Endothelial cell (in vitro differentiated cells): ENCODE measurements around the gene FAM241A. TPM values are rescaled to one million over a fixed set of nuclear protein-coding genes. Genes with fewer than 3 reads are reported as not detected.
A peak's percentile ranks its signal among the peaks of the same experiment; 100 is the strongest.

ENCODE experiments used
- DNase-seq: peaks from one replicate; pipeline ENCODE4 v3.0.0; 2021; ENCODE audit warnings: low spot score
- H3K27ac Mint-ChIP-seq: one replicate; pipeline ENCODE4 v1.8.0; 2021; ENCODE audit warnings: mixed read lengths, inconsistent platforms; ENCODE audit not compliant: unreplicated experiment
- H3K27me3 Mint-ChIP-seq: one replicate; pipeline ENCODE4 v1.8.0; 2021; ENCODE audit warnings: mild to moderate bottlenecking, moderate library complexity, mixed read lengths, inconsistent platforms; ENCODE audit not compliant: unreplicated experiment
- H3K36me3 Mint-ChIP-seq: one replicate; pipeline ENCODE4 v1.8.0; 2021; ENCODE audit warnings: mild to moderate bottlenecking, low read depth, mixed read lengths, inconsistent platforms; ENCODE audit not compliant: unreplicated experiment
- H3K4me1 Mint-ChIP-seq: one replicate; pipeline ENCODE4 v1.8.0; 2021; ENCODE audit warnings: mild to moderate bottlenecking, mixed read lengths, inconsistent platforms; ENCODE audit not compliant: unreplicated experiment
- H3K4me3 Mint-ChIP-seq: one replicate; pipeline ENCODE4 v1.8.0; 2021; ENCODE audit warnings: mild to moderate bottlenecking, mixed read lengths, inconsistent platforms; ENCODE audit not compliant: unreplicated experiment
- H3K9me3 Mint-ChIP-seq: one replicate; pipeline ENCODE4 v1.8.0; 2021; ENCODE audit warnings: mixed read lengths, inconsistent platforms; ENCODE audit not compliant: unreplicated experiment
- total RNA-seq: library from RNA; stranded (reverse); fragmentation: NEBNext Ultra II Directional; extraction: Animal tissue kit (Norgen Biotek cat#: 25700); gene quantifications from one replicate; pipeline ENCODE4 v1.2.1, GENCODE V29; 2021; ENCODE audit not compliant: unreplicated experiment
- TF ChIP-seq, protein P1 (sequence below): fragments of 200-600 bp; sonication (generic); IDR thresholded peaks from one replicate; pipeline ENCODE4 v1.5.0; 2021; ENCODE audit warnings: antibody characterized with exemption; ENCODE audit not compliant: unreplicated experiment

The FAM241A gene
- total RNA-seq, 1 donor from 2014 or later: 15.6 TPM

DNA sequence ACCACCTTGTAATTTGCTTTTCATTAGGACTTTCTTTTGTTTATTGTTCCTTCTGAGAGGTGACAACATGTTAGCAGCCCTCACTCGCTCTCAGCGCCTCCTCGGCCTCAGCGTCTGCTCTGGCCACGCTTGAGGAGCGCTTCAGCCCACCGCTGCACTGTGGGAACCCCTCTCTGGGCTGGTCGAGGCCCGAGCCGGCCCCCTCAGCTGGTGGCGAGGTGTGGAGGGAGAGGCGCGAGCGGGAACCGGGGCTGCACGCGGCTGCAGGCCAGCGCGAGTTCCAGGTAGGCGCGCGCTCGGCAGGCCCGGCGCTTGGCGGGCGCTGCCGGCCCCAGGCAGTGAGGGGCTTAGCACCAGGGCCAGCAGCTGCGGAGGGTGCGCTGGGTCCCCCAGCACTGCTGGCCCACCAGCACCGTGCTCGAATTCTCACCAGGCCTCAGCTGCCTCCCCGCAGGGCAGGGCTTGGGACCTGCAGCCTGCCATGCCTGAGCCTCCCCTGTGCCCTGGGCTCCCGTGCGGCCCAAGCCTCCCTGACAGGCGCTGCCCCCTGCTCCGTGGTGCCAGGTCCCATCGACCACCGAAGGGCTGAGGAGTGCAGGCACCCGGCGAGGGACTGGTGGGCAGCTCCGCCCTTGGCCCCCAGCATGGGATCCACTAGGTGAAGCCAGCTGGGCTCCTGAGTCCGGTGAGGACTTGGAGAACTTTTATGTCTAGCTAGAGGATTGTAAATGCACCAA, 77.1 kb downstream of the FAM241A start:
- Mint-ChIP-seq H3K27me3 (peaks cover 3% of the 10 kb centered on the region), H3K9me3 (no peaks in the 10 kb centered on the region), H3K4me1 (peaks cover 11% of the 10 kb centered on the region), H3K27ac (no peak overlapping the region), H3K4me3 (no peak overlapping the region), H3K36me3 (no peaks in the 10 kb centered on the region)
- no peak for DNase-seq
- TF ChIP-seq, protein P1, sequence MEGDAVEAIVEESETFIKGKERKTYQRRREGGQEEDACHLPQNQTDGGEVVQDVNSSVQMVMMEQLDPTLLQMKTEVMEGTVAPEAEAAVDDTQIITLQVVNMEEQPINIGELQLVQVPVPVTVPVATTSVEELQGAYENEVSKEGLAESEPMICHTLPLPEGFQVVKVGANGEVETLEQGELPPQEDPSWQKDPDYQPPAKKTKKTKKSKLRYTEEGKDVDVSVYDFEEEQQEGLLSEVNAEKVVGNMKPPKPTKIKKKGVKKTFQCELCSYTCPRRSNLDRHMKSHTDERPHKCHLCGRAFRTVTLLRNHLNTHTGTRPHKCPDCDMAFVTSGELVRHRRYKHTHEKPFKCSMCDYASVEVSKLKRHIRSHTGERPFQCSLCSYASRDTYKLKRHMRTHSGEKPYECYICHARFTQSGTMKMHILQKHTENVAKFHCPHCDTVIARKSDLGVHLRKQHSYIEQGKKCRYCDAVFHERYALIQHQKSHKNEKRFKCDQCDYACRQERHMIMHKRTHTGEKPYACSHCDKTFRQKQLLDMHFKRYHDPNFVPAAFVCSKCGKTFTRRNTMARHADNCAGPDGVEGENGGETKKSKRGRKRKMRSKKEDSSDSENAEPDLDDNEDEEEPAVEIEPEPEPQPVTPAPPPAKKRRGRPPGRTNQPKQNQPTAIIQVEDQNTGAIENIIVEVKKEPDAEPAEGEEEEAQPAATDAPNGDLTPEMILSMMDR: no peak

DNA sequence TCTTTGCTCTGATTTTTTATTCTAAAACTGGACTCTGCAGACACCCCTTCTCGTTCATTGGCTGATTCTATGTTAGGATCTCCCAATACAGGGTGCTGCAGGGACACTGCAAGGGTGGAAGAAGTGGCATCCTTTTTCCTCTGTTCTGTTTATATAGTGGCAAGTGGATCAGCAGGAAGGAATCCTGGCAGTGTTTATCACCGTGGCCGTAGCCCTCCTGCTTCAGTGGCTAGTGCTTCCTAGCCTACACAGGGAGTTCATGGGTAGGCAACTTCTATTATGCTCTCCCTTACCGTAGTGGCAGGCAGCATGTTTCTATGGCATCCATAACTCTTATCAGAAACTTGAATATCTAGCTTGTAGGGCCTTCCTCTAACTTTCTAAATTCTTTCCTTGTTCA, 79.9 kb downstream of the FAM241A start:
- TF ChIP-seq, protein P1: no peak
- Mint-ChIP-seq H3K9me3 (no peaks in the 10 kb centered on the region), H3K36me3 (no peaks in the 10 kb centered on the region), H3K27ac (no peak overlapping the region), H3K4me1 (peaks cover 11% of the 10 kb centered on the region), H3K4me3 (no peak overlapping the region), H3K27me3 (no peaks in the 10 kb centered on the region)
- DNase-seq: no peak

DNA sequence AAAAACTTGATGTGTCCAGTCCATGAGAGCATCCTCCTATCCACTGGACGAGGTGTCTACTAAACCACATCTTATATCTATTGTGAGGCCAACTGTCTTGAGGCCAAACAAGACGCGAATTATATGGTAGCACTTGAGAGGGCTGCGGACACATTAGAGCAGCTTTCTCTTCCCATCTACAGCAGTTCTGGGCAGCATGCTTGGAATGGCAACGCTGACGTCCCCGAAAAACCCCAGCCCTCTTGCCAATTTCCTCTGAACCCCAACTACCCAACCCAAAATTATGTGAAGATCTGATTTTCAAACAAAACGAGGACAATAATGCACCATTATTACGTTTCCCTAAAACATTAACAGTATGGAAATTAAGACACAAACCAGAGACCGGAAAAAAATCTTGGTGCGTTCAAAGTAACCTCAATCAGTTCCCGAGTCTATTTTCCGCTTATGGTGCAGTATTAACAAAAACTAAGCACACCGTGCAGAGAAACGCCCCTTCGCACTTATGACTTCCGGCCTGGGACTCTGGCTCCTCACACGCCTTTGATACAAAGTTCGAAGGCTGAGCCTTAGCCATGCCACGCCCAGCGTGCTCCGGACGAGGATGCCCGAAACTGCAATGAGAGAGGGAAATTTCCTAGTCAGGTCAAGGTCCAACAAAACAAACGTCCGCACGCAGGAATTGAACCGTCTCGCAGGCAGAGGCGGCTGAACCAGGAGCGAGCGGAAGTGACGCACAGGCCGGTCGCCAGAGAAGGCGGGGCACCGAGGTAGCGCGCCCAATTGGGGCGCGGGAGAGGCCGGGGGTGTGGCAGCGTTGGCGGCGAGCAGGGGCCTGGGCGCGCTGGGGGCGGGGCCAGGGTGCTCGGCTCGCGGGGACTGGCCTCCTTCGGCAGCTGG, 85.9 kb downstream of the FAM241A start:
- Mint-ChIP-seq H3K27me3 (peaks cover 6% of the 10 kb centered on the region), H3K36me3 (peaks cover 5% of the 10 kb centered on the region)

DNA sequence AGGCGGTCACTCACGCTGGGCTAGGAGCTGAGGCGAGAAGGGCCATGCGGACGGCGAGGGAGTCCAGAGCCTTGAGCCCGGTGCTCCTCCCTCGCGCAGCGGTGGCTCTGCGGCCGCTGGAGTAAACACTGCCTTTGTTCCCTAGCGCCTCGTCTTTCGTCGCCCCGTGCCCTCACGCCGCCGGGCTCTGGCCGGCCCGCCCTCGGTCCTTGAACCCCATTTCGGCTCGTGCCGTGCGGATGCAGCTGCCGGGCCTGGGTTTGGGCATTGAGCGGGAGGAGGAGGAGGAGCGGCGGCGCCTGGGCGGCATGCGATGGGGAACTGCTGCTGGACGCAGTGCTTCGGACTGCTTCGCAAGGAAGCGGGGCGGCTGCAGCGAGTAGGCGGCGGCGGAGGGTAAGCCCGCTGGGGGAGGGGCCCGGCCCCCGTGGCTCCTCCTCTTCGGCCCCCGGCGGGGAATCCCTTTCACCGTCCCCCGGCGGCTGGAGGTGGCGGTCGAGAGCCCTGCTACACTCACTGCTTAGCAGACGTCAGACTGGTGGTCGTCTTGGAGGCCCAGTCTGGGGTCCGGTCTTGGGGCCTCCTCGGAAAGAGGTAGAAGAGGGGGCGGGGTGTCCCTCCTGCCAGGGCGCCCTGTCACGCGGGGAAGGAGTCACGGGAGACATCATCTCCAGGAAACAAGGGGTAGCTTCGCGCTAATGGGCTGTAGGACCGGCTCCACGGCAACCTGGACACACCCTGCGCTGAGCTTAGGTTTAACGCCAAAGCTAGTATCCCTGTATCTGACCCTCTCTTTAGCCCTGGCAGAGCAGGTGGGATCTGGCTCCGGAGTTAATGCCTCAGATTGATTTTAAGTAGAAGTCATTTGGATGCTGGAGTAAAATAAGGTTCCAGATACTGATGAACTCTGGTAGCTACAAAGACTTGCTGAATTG, 86.8 kb downstream of the FAM241A start, which contains the start of gene AP1AR:
Gene AP1AR, plus strand, starts transcription at position 9 of the 935 bp plus-strand sequence. Its CDS starts 305 bp downstream, at position 314.
- Mint-ChIP-seq H3K4me1 (peaks cover 21% of the 10 kb centered on the region), H3K27me3 (peaks cover 6% of the 10 kb centered on the region), H3K27ac (peak within 1 kb of the TSS; percentile 96), H3K36me3 (peaks cover 5% of the 10 kb centered on the region), H3K4me3 (peak within 1 kb of the TSS; percentile 97), H3K9me3 (no peaks in the 10 kb centered on the region)
- peak; percentile 90 for DNase-seq
- TF ChIP-seq, protein P1: peak; percentile 19

More for the DNA sequence above, 85.9 kb downstream of the FAM241A start:
- peak overlapping the region; percentile 97 for H3K4me3 Mint-ChIP-seq
- H3K4me1 Mint-ChIP-seq: peaks cover 19% of the 10 kb centered on the region
- peak; percentile 99 for DNase-seq
- peak overlapping the region; percentile 96 for H3K27ac Mint-ChIP-seq
- H3K9me3 Mint-ChIP-seq: no peaks in the 10 kb centered on the region
- TF ChIP-seq, protein P1: no peak
